B cell (primary cell): ENCODE data around the gene SLC25A43. TPM values are rescaled to one million over a fixed set of nuclear protein-coding genes. Genes with fewer than 3 reads are reported as not detected.

Experiments used
- ATAC-seq: fragments of 200-7000 bp; cut with Tn5 transposase; one replicate; pipeline ENCODE4 v1.10.0; 2021; ENCODE audit warnings: low read depth, mild to moderate bottlenecking, moderate number of reproducible peaks, moderate library complexity
- CTCF ChIA-PET: fragments of 350-600 bp; sonication (Branson Sonifier 250); formaldehyde crosslinking; loops from one replicate; lab custom pipeline; 2021; ENCODE audit warnings: antibody characterized with exemption, inconsistent platforms; lab: Charles Lee
- POLR2A ChIA-PET: fragments of 350-600 bp; sonication (Branson Sonifier 250); formaldehyde crosslinking; loops from one replicate; lab custom pipeline; 2021; ENCODE audit warnings: antibody characterized with exemption; lab: Charles Lee
- DNase-seq: peaks from one replicate; pipeline ENCODE4 v3.0.0; 2013
- H2AFZ ChIP-seq: 2 replicates; pipeline ENCODE4 v1.6.1; 2012; ENCODE audit warnings: mild to moderate bottlenecking, low read depth, low read length; ENCODE audit not compliant: insufficient read depth, poor library complexity, severe bottlenecking
- H3K27ac ChIP-seq, 2 donors: 1 replicate in 1 of 2; 2 replicates in 1 of 2; pipeline ENCODE4 v1.5.1; 2012 to 2013; ENCODE audit warnings: low read length in 2 of 2, mild to moderate bottlenecking in 2 of 2, moderate library complexity in 1 of 2
- H3K27me3 ChIP-seq, 4 experiments: fragments of 200-600 bp in 1 of 4; sonication (generic) in 1 of 4; replicated peaks in 1 of 4; 1 replicate in 2 of 4; 2 replicates in 2 of 4; pipeline versions ENCODE4 v1.6.1 to v1.7.0; 2013 to 2016; ENCODE audit warnings: low read length in 3 of 4, mild to moderate bottlenecking in 2 of 4, mixed read lengths in 1 of 4, moderate library complexity in 1 of 4; ENCODE audit not compliant: insufficient read depth in 4 of 4, control insufficient read depth in 3 of 4; ENCODE audit errors: control extremely low read depth in 1 of 4
- H3K36me3 ChIP-seq, 2 experiments: replicated peaks in 1 of 2; 1 replicate in 1 of 2; 2 replicates in 1 of 2; pipeline versions ENCODE4 v1.6.1 to v1.7.1; 2013; ENCODE audit warnings: low read length in 1 of 2; ENCODE audit not compliant: insufficient read depth in 2 of 2, control insufficient read depth in 1 of 2; ENCODE audit errors: control extremely low read depth in 1 of 2, extremely low read depth in 1 of 2
- H3K4me1 ChIP-seq, 2 donors: fragments of 200-600 bp in 1 of 2; sonication (generic) in 1 of 2; 1 replicate in 1 of 2; 2 replicates in 1 of 2; pipeline versions ENCODE4 v1.5.1 to v1.6.1; 2013 to 2017; ENCODE audit warnings: low read length in 2 of 2; ENCODE audit not compliant: control insufficient read depth in 2 of 2, insufficient read depth in 2 of 2
- H3K4me2 ChIP-seq: replicated peaks from 2 replicates; pipeline ENCODE3; 2012; ENCODE audit warnings: mild to moderate bottlenecking, low read depth, low read length; ENCODE audit not compliant: poor library complexity, severe bottlenecking
- H3K4me3 ChIP-seq, 5 experiments: fragments of 200-600 bp in 1 of 5; sonication (generic) in 1 of 5; 1 replicate in 3 of 5; 2 replicates in 2 of 5; pipeline versions ENCODE4 v1.5.1 to v1.7.0; 2011 to 2016; ENCODE audit warnings: low read length in 4 of 5, mild to moderate bottlenecking in 4 of 5, low read depth in 2 of 5, control low read depth in 1 of 5, moderate library complexity in 1 of 5; ENCODE audit not compliant: insufficient read depth in 1 of 5; ENCODE audit errors: control extremely low read depth in 1 of 5, extremely low read depth in 1 of 5
- H3K79me2 ChIP-seq: fragments of 200-600 bp; sonication (generic); one replicate; pipeline ENCODE4 v1.6.0; 2016; ENCODE audit warnings: low read length; ENCODE audit not compliant: control insufficient read depth, insufficient read depth
- H3K9ac ChIP-seq: fragments of 200-600 bp; sonication (generic); 2 replicates; pipeline ENCODE4 v1.6.1; 2017; ENCODE audit warnings: mild to moderate bottlenecking, low read length, moderate library complexity
- H3K9me3 ChIP-seq, 3 donors: one replicate each; pipeline versions ENCODE4 v1.6.1 to v1.7.1; 2013; ENCODE audit warnings: low read length in 2 of 3; ENCODE audit not compliant: control insufficient read depth in 2 of 3, insufficient read depth in 1 of 3; ENCODE audit errors: control extremely low read depth in 1 of 3
- H4K20me1 ChIP-seq: 2 replicates; pipeline ENCODE4 v1.6.0; 2012; ENCODE audit warnings: mild to moderate bottlenecking, low read length; ENCODE audit not compliant: insufficient read depth, control insufficient read depth, poor library complexity, severe bottlenecking
- H3K27ac Mint-ChIP-seq: one replicate; pipeline ENCODE4 v1.8.0; 2021; ENCODE audit warnings: mixed read lengths
- H3K27me3 Mint-ChIP-seq: one replicate; pipeline ENCODE4 v1.8.0; 2021; ENCODE audit warnings: mixed read lengths
- H3K4me1 Mint-ChIP-seq: one replicate; pipeline ENCODE4 v1.8.0; 2021; ENCODE audit warnings: mixed read lengths
- H3K4me3 Mint-ChIP-seq: one replicate; pipeline ENCODE4 v1.8.0; 2021; ENCODE audit warnings: mixed read lengths
- H3K9me3 Mint-ChIP-seq: one replicate; pipeline ENCODE4 v1.8.0; 2022; ENCODE audit warnings: mixed read lengths; ENCODE audit not compliant: insufficient read depth
- EZH2 ChIP-seq: IDR thresholded peaks from 2 replicates; pipeline ENCODE4 v1.6.1; 2012; ENCODE audit warnings: borderline replicate concordance, low read depth, mild to moderate bottlenecking, moderate library complexity, low read length; ENCODE audit not compliant: insufficient read depth, poor library complexity, severe bottlenecking
- WGBS: methylation state at CpG from one replicate; pipeline ENCODE4 v1.1.5; 2013; ENCODE audit warnings: missing lambda C conversion rate; ENCODE audit not compliant: insufficient coverage; 5-methylcytosine and 5-hydroxymethylcytosine counted together
- intact Hi-C: fragments of 100-400 bp; cut with micrococcal nuclease; formaldehyde crosslinking; loops from one replicate; pipeline ENCODE4 v1.10.0; 2022
- polyA plus RNA-seq: library from polyadenylated mRNA; depleted of rRNA; stranded (reverse); fragments of >200 nt; gene quantifications from 2 replicates; pipeline ENCODE4 v1.2.3, GENCODE V29; 2012
- total RNA-seq, 2 donors: library from RNA; stranded (reverse); fragments of 120-200 nt in 1 of 2; gene quantifications; 1 replicate in 1 of 2; 2 replicates in 1 of 2; pipeline versions ENCODE4 v1.2.3 to v1.2.4, GENCODE V29; 2013 to 2022
- TF ChIP-seq, protein P1 (sequence below): fragments of 200-600 bp; IDR thresholded peaks from one replicate; pipeline ENCODE4 v1.8.0; 2022; ENCODE audit warnings: antibody characterized with exemption, mild to moderate bottlenecking

The SLC25A43 gene
- total and polyA plus RNA-seq, 2 donors (not counting 1 experiment from before 2014, with no cell fraction given) = 9.1 to 11.2 TPM

DNA sequence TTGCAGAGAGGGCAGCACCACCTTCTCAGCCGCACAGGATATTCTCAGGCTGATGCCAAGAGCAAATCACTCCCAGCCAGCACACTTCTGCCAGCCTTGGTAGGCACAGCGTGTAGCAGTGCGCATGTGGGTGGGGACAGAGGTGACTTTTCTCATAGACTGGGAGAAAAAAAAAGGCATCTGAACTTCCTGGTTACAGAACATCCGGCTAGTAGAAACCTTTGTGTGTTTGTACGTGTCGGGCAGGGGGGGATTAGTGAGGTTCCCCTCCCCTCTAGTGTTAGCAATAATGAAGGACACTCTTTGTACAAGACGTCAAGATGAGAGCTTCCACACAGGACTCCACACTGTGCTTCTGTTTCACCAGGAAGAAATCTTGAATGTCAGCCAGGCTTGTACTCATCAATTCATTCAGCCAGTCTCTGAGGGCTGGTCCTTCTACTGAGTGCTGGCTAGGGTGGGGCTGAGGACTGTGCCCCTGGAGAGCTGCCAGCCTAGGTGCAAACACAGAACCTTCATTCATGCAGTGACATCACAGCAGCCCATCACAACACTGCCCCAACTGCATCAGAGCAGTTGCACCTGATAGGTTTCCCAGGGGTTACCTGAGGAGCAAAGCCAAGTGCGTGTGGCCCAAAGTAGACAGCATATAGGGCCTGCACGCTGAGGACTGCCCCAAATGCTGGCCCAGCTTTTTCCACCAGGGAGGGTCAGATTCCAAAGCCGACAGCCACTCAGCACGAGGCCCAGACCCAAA lies 103.8 kb downstream of the SLC25A43 start:
- Histone ChIP-seq H3K27me3 (no peaks in the 10 kb centered on the region), H3K4me2 (no peak overlapping the region), H3K36me3 (no peaks in the 10 kb centered on the region), H3K79me2 (no peaks in the 10 kb centered on the region), H3K9me3 (no peaks in the 10 kb centered on the region), H4K20me1 (no peaks in the 10 kb centered on the region), H3K27ac (no peak overlapping the region), H3K4me1 (peaks cover 0 to 19% of the 10 kb centered on the region in 2 donors), H2AFZ (peak overlapping the region; percentile 65), H3K9ac (no peak overlapping the region), H3K4me3 (no peak overlapping the region)
- Mint-ChIP-seq H3K4me1 (peaks cover 9% of the 10 kb centered on the region), H3K4me3 (no peak overlapping the region), H3K9me3 (no peaks in the 10 kb centered on the region), H3K27ac (no peak overlapping the region), H3K27me3 (no peaks in the 10 kb centered on the region)
- ATAC-seq (no peak), DNase-seq (no peak)
- 100% methylated on average over 2 of the region's 11 CpGs for WGBS
- intact Hi-C loops = no loop called here
- ChIA-PET CTCF (interaction anchor here (1.1 to 1.9 kb wide), 2 partner anchors 9 to 15 kb away, joined by 3 to 5 read pairs; no protein-coding TSS in a partner anchor), POLR2A (no interaction called here)
- no peak for TF ChIP-seq EZH2
- TF ChIP-seq, protein P1, sequence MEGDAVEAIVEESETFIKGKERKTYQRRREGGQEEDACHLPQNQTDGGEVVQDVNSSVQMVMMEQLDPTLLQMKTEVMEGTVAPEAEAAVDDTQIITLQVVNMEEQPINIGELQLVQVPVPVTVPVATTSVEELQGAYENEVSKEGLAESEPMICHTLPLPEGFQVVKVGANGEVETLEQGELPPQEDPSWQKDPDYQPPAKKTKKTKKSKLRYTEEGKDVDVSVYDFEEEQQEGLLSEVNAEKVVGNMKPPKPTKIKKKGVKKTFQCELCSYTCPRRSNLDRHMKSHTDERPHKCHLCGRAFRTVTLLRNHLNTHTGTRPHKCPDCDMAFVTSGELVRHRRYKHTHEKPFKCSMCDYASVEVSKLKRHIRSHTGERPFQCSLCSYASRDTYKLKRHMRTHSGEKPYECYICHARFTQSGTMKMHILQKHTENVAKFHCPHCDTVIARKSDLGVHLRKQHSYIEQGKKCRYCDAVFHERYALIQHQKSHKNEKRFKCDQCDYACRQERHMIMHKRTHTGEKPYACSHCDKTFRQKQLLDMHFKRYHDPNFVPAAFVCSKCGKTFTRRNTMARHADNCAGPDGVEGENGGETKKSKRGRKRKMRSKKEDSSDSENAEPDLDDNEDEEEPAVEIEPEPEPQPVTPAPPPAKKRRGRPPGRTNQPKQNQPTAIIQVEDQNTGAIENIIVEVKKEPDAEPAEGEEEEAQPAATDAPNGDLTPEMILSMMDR = no peak

DNA sequence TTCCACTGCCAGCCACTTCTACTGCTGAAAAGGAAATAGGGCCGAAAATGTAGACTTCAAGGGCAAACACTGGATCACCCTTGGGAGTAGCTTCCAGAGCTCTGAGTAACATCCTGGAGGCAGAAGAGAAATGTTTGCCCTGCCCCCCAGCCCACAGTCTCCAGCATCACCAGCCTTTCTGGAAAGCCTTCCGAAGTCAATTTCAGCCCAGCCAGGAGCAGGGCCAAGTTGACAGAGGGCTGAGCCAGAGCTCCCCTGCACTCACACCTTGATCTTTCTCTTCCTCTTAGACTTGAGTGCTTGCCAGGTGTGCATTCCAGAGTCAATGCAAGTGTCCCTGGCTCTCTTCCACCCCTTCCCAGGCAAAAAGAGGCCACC lies 104.3 kb downstream of the SLC25A43 start:
- no peak overlapping the region for H2AFZ ChIP-seq
- Mint-ChIP-seq H3K4me3 (no peak overlapping the region), H3K4me1 (peaks cover 9% of the 10 kb centered on the region), H3K9me3 (no peaks in the 10 kb centered on the region), H3K27me3 (no peaks in the 10 kb centered on the region), H3K27ac (no peak overlapping the region)
- CTCF ChIA-PET = interaction anchor here (1.1 to 1.9 kb wide), 2 partner anchors 9 to 16 kb away, joined by 3 to 5 read pairs; no protein-coding TSS in a partner anchor
- no peaks in the 10 kb centered on the region for H3K36me3 ChIP-seq
- DNase-seq (no peak), ATAC-seq (no peak)
- no peak overlapping the region for H3K4me2 ChIP-seq
- intact Hi-C loops = no loop called here
- H3K9ac ChIP-seq = no peak overlapping the region
- H3K4me3 ChIP-seq = no peak overlapping the region
- no peaks in the 10 kb centered on the region for H4K20me1 ChIP-seq
- no peaks in the 10 kb centered on the region for H3K9me3 ChIP-seq
- 100% methylated on average over 1 of the region's 2 CpGs for WGBS
- no peaks in the 10 kb centered on the region for H3K27me3 ChIP-seq
- H3K79me2 ChIP-seq = no peaks in the 10 kb centered on the region
- POLR2A ChIA-PET = no interaction called here
- TF ChIP-seq EZH2 = no peak
- TF ChIP-seq, protein P1 = no peak
- peaks cover 0 to 19% of the 10 kb centered on the region in 2 donors for H3K4me1 ChIP-seq
- H3K27ac ChIP-seq = no peak overlapping the region
